GM12891 (cell line): ENCODE measurements around the gene PKNOX2.

Source experiments
- POLR2A ChIP-seq: IDR thresholded peaks from 2 replicates; pipeline ENCODE4 v1.6.1; 2011; ENCODE audit warnings: low read depth, low read length, control low read depth
- POLR2AphosphoS5 ChIP-seq: IDR thresholded peaks from 2 replicates; pipeline ENCODE4 v1.6.1; 2011; ENCODE audit warnings: low read depth, low read length, control low read depth
- TAF1 ChIP-seq: IDR thresholded peaks from 2 replicates; pipeline ENCODE4 v1.6.1; 2011; ENCODE audit warnings: low read depth, low read length, control low read depth

GRCh38 chr11:125211948-125212340 lies 47.4 kb downstream of the PKNOX2 start:
- TF ChIP-seq POLR2AphosphoS5 (no peak), POLR2A (no peak), TAF1 (no peak)
